Left renal cortex interstitium (tissue), 4 donors: ENCODE data around the gene ADIPOR1. TPM values are rescaled to one million over a fixed set of nuclear protein-coding genes. Genes with fewer than 3 reads are reported as not detected.

Experiments used
- polyA plus RNA-seq, 4 donors: library from polyadenylated mRNA; unstranded; fragments of 120-200 nt; gene quantifications; one replicate each; pipeline ENCODE4 v1.2.1, GENCODE V29; 2013; ENCODE audit not compliant: insufficient read length in 4 of 4

The ADIPOR1 gene
- polyA plus RNA-seq, 4 donors = 73.9 to 83.5 (median 78.4) TPM

Other genes with a start within 250 kb of the ADIPOR1 start
- gene SYT2, start 247.9 kb downstream of the ADIPOR1 start, polyA plus RNA-seq = 1 to 10 TPM; 1.9 to 2.9 (median 2.1) TPM
- gene KDM5B, start 149.9 kb downstream of the ADIPOR1 start, polyA plus RNA-seq = 100 to 1,000 TPM in 2 of 4 donors, 10 to 100 TPM in 2; 89.6 to 105 (median 97.2) TPM
- gene PCAT6, start 147.4 kb downstream of the ADIPOR1 start, polyA plus RNA-seq = 1 to 10 TPM; 3.6 to 5.1 (median 4.5) TPM
- gene RABIF, start 69.2 kb downstream of the ADIPOR1 start, polyA plus RNA-seq = 10 to 100 TPM; 10.0 to 12.2 (median 10.9) TPM
- gene KLHL12, start 31.1 kb downstream of the ADIPOR1 start, polyA plus RNA-seq = 10 to 100 TPM; 34.4 to 45.8 (median 40.7) TPM
- 10 to 100 TPM; 47.7 to 52.8 (median 48.6) TPM for gene CYB5R1, start 8.9 kb upstream of the ADIPOR1 start, polyA plus RNA-seq
- gene TMEM183A, start 49.1 kb upstream of the ADIPOR1 start, polyA plus RNA-seq = 10 to 100 TPM; 68.3 to 82.8 (median 74.7) TPM
- gene PPFIA4, start 68.2 kb upstream of the ADIPOR1 start, polyA plus RNA-seq = 10 to 100 TPM in 2 of 4 donors, 1 to 10 TPM in 2; 4.0 to 12.2 (median 8.5) TPM
- gene MYOG, start 127.7 kb upstream of the ADIPOR1 start, polyA plus RNA-seq = under 1 TPM; 0.16 to 0.35 (median 0.20) TPM
- gene ADORA1, start 169.4 kb upstream of the ADIPOR1 start, polyA plus RNA-seq = 1 to 10 TPM; 3.7 to 8.7 (median 5.9) TPM
- under 1 TPM; 0.17 to 0.47 (median 0.29) TPM for gene MYBPH, start 217.5 kb upstream of the ADIPOR1 start, polyA plus RNA-seq
- gene CHI3L1, start 228.4 kb upstream of the ADIPOR1 start, polyA plus RNA-seq = 10 to 100 TPM in 2 of 4 donors, 1 to 10 TPM in 2; 8.4 to 14.1 (median 10.8) TPM